ENCODE measurements around the gene ARMC7. TPM values are rescaled to one million over a fixed set of nuclear protein-coding genes. Genes with fewer than 3 reads are reported as not detected.

The ARMC7 gene
- total and polyA plus RNA-seq, 2 donors (not counting 1 experiment from before 2014, with no cell fraction given): 10.4 to 15.9 TPM

- Histone ChIP-seq H4K20me1 (ENCODE audit: control insufficient read depth, insufficient read depth, low read length, poor library complexity, severe bottlenecking) (peaks cover 8% of the 10 kb centered on the region), H3K79me2 (ENCODE audit: control insufficient read depth, insufficient read depth, low read length) (peaks cover 41% of the 10 kb centered on the region), H3K36me3 (replicated peaks in 1 of 2; ENCODE audit: control extremely low read depth in 1 of 2, control insufficient read depth in 1 of 2, extremely low read depth in 1 of 2, insufficient read depth in 2 of 2, low read length in 1 of 2) (no peaks in the 10 kb centered on the region), H2AFZ (ENCODE audit: insufficient read depth, low read depth, low read length, poor library complexity, severe bottlenecking) (peak within 1 kb of the TSS; percentile 75), H3K4me2 (replicated peaks; ENCODE audit: low read depth, low read length, poor library complexity, severe bottlenecking) (peak within 1 kb of the TSS; percentile 99), H3K27ac (ENCODE audit: low read length in 2 of 2) (peak within 1 kb of the TSS; percentile 2 to 65), H3K4me1 (ENCODE audit: control insufficient read depth in 2 of 2, insufficient read depth in 2 of 2, low read length in 2 of 2) (peaks cover 15 to 27% of the 10 kb centered on the region in 2 donors), H3K9me3 (ENCODE audit: control extremely low read depth in 1 of 3, control insufficient read depth in 2 of 3, insufficient read depth in 1 of 3, low read length in 2 of 3) (no peaks in the 10 kb centered on the region), H3K4me3 (ENCODE audit: control extremely low read depth in 1 of 5, extremely low read depth in 1 of 5, insufficient read depth in 1 of 5, low read depth in 2 of 5, low read length in 4 of 5) (peak within 1 kb of the TSS; percentile 69 to 83 (median 74)), H3K27me3 (replicated peaks in 1 of 4; ENCODE audit: control extremely low read depth in 1 of 4, control insufficient read depth in 3 of 4, insufficient read depth in 4 of 4, low read length in 3 of 4) (no peaks in the 10 kb centered on the region), H3K9ac (ENCODE audit: low read length) (peak within 1 kb of the TSS; percentile 80)
- Mint-ChIP-seq H3K4me3 (peak within 1 kb of the TSS; percentile 95), H3K9me3 (ENCODE audit: insufficient read depth) (no peaks in the 10 kb centered on the region), H3K4me1 (peaks cover 30% of the 10 kb centered on the region), H3K27ac (peak within 1 kb of the TSS; percentile 89), H3K27me3 (no peaks in the 10 kb centered on the region)
- DNase-seq (peak; percentile 98), ATAC-seq (ENCODE audit: low read depth) (peak; percentile 97)
- under 1% methylated on average over 59 of the region's 67 CpGs for WGBS (ENCODE audit: insufficient coverage)
- intact Hi-C loops (cut with micrococcal nuclease): loop anchor here (1.0 to 2.0 kb wide), 6 partner anchors 17 to 108 kb away; partner anchors contain the start of genes ARMC7, ATP5PD, KCTD2 and NT5C
- POLR2A ChIA-PET: interaction anchor here (0.6 to 1.5 kb wide), 2 partner anchors 40 to 132 kb away, joined by 3 to 4 read pairs; no protein-coding TSS in a partner anchor
- TF ChIP-seq EZH2 (IDR thresholded peaks at IDR 0.05; ENCODE audit: borderline replicate concordance, insufficient read depth, low read depth, low read length, poor library complexity, severe bottlenecking) (no peak), CTCF (IDR thresholded peaks at IDR 0.05) (no peak)
- CTCF ChIA-PET: interaction anchor here (0.6 to 1.5 kb wide), 5 partner anchors 19 to 40 kb away, joined by 3 to 14 read pairs (median 4); partner anchors contain the start of gene NT5C
Observed at GRCh38 chr17:75154195-75155106, 44.7 kb downstream of the ARMC7 start, which contains the start of gene JPT1. Gene JPT1 (minus strand): TSS chr17:75154512. CDS start chr17:75154397, 115 bp downstream.

Data from B cell (primary cell).